OCI-LY7 (cell line): ENCODE data around the gene ISLR.

ENCODE experiments used
- EZH2phosphoT487 ChIP-seq: fragments of 200-600 bp; sonication (generic); IDR thresholded peaks from 2 replicates; pipeline ENCODE4 v1.6.1; 2018; ENCODE audit warnings: low read depth, borderline replicate concordance, mild to moderate bottlenecking, mixed run types, antibody characterized with exemption, low read length, moderate library complexity, mixed read lengths
- TF ChIP-seq, protein P1 (sequence below): fragments of 200-600 bp; sonication (generic); conservative IDR thresholded peaks from 2 replicates; pipeline ENCODE4 v1.5.1; 2014; ENCODE audit warnings: mild to moderate bottlenecking, antibody characterized with exemption, low read length, moderate library complexity, mixed read lengths

DNA sequence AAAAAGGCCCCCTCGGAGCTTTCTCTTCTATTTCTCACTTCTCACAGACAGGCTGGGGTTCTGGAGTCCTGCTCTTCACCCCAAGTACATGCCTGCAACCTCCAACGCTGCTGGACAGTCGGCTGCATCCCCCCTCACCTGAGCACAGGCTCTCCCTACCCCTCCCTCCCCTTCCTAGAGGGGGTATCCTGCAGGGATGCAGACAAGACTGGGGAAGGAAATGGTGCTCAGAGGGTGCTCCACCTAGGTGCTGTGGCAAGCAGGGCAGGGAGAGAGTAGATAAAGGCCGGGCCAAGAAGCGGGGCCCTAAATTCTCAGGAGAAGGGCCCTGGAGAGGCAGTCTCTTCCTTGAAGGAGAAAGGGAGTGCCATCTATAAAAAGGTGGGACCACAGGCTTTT, 36.0 kb downstream of the ISLR start:
- TF ChIP-seq, protein P1, sequence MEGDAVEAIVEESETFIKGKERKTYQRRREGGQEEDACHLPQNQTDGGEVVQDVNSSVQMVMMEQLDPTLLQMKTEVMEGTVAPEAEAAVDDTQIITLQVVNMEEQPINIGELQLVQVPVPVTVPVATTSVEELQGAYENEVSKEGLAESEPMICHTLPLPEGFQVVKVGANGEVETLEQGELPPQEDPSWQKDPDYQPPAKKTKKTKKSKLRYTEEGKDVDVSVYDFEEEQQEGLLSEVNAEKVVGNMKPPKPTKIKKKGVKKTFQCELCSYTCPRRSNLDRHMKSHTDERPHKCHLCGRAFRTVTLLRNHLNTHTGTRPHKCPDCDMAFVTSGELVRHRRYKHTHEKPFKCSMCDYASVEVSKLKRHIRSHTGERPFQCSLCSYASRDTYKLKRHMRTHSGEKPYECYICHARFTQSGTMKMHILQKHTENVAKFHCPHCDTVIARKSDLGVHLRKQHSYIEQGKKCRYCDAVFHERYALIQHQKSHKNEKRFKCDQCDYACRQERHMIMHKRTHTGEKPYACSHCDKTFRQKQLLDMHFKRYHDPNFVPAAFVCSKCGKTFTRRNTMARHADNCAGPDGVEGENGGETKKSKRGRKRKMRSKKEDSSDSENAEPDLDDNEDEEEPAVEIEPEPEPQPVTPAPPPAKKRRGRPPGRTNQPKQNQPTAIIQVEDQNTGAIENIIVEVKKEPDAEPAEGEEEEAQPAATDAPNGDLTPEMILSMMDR, result no peak
- no peak for TF ChIP-seq EZH2phosphoT487
